Measurements from ENCODE around the gene CDC25B. TPM values are rescaled to one million over a fixed set of nuclear protein-coding genes. Genes with fewer than 3 reads are reported as not detected.

CDC25B gene
- total and polyA plus RNA-seq, 2 of the 13 experiments (the other 11 are each of a cell fraction or from before 2014, with no cell fraction given) = 14.5 to 19.4 TPM

- TF ChIP-seq ZHX2 (IDR thresholded peaks at IDR 0.05; ENCODE audit: low read depth) (peak; percentile 61; the same call in 1 of the 2 replicates), ZHX2 (CRISPR knock-in tag; IDR thresholded peaks at IDR 0.05; ENCODE audit: borderline replicate concordance) (no peak), ELF3 (CRISPR knock-in tag; IDR thresholded peaks at IDR 0.05) (no peak), NFKBIZ (CRISPR knock-in tag; IDR thresholded peaks at IDR 0.05) (peak; percentile 66; the same call in 1 of the 2 replicates), ZSCAN5A (CRISPR knock-in tag; IDR thresholded peaks at IDR 0.05; ENCODE audit: borderline replicate concordance) (0 out of 2 replicates have a peak, but pooled peaks have one; percentile 39), CEBPG (CRISPR knock-in tag; IDR thresholded peaks at IDR 0.05) (0 out of 2 replicates have a peak, but pooled peaks have one; percentile 22), ARNT2 (CRISPR knock-in tag; IDR thresholded peaks at IDR 0.05; ENCODE audit: low read depth) (no peak), SALL2 (CRISPR knock-in tag; IDR thresholded peaks at IDR 0.05) (peak; percentile 20; the same call in 1 of the 2 replicates), ZNF75D (CRISPR knock-in tag; IDR thresholded peaks at IDR 0.05; ENCODE audit: borderline replicate concordance) (no peak), GPN1 (CRISPR knock-in tag; IDR thresholded peaks at IDR 0.05; ENCODE audit: borderline replicate concordance) (no peak), ESRRA (CRISPR knock-in tag; IDR thresholded peaks at IDR 0.05; ENCODE audit: low read depth) (peak; percentile 47; the same call in 1 of the 2 replicates), KLF16 (CRISPR knock-in tag; IDR thresholded peaks at IDR 0.05) (no peak), GABPA (IDR thresholded peaks at IDR 0.05; ENCODE audit: low read depth, low read length) (no peak), GABPA (CRISPR knock-in tag; IDR thresholded peaks at IDR 0.05; ENCODE audit: low read depth) (peak; percentile 77), HNF4G (IDR thresholded peaks at IDR 0.05; ENCODE audit: borderline replicate concordance, low read depth, low read length) (no peak), HNF4G (CRISPR knock-in tag; IDR thresholded peaks at IDR 0.05; ENCODE audit: borderline replicate concordance, low read depth) (0 out of 2 replicates have a peak, but pooled peaks have one; percentile 30), ZNF841 (CRISPR knock-in tag; IDR thresholded peaks at IDR 0.05; ENCODE audit: borderline replicate concordance) (no peak), ZNF556 (CRISPR knock-in tag; IDR thresholded peaks at IDR 0.05; ENCODE audit: borderline replicate concordance) (no peak; the same call in 1 of the 2 replicates), ZNF770 (CRISPR knock-in tag; IDR thresholded peaks at IDR 0.05) (no peak), CCAR2 (optimal IDR thresholded peaks at IDR 0.05; ENCODE audit: low read depth, low read length) (no peak)
These were observed 14.8 kb upstream of the CDC25B start, which contains the start of gene SPEF1 (continued) for GRCh38 chr20:3781153-3781910.

Data from HepG2 (cell line).